Osteoblast (primary cell): ENCODE measurements around the gene ADGRD2. TPM values are rescaled to one million over a fixed set of nuclear protein-coding genes. Genes with fewer than 3 reads are reported as not detected.

Source experiments
- DNase-seq: peaks from one replicate; pipeline ENCODE4 v3.0.0; 2011; ENCODE audit warnings: low spot score, mixed read lengths; ENCODE audit not compliant: insufficient read length; ENCODE audit errors: missing footprints
- H2AFZ ChIP-seq: 2 replicates; pipeline ENCODE4 v1.6.0; 2011; ENCODE audit warnings: mild to moderate bottlenecking, low read length
- H3K27ac ChIP-seq: 2 replicates; pipeline ENCODE4 v1.5.1; 2011; ENCODE audit warnings: mild to moderate bottlenecking, low read depth, low read length, moderate library complexity
- H3K27me3 ChIP-seq: 2 replicates; pipeline ENCODE4 v1.6.0; 2012; ENCODE audit warnings: mild to moderate bottlenecking, control low read depth, inconsistent platforms, low read length, moderate library complexity; ENCODE audit not compliant: insufficient read depth
- H3K36me3 ChIP-seq: 2 replicates; pipeline ENCODE4 v1.5.1; 2011; ENCODE audit warnings: mild to moderate bottlenecking, low read length, control low read depth, moderate library complexity; ENCODE audit not compliant: insufficient read depth
- H3K4me1 ChIP-seq: 2 replicates; pipeline ENCODE4 v1.5.1; 2011; ENCODE audit warnings: mild to moderate bottlenecking, low read length, control low read depth, moderate library complexity; ENCODE audit not compliant: insufficient read depth
- H3K4me2 ChIP-seq: 2 replicates; pipeline ENCODE4 v1.6.0; 2011; ENCODE audit warnings: mild to moderate bottlenecking, low read length; ENCODE audit not compliant: insufficient read depth
- H3K4me3 ChIP-seq: fragments of 200-600 bp; sonication (generic); 3 replicates; pipeline ENCODE4 v1.5.1; 2012; ENCODE audit warnings: mild to moderate bottlenecking, low read length, inconsistent platforms; ENCODE audit not compliant: insufficient read depth
- H3K79me2 ChIP-seq: 2 replicates; pipeline ENCODE4 v1.6.0; 2012; ENCODE audit warnings: mild to moderate bottlenecking, low read length, control low read depth, inconsistent platforms; ENCODE audit not compliant: insufficient read depth
- H3K9me3 ChIP-seq: 2 replicates; pipeline ENCODE4 v1.5.1; 2011; ENCODE audit warnings: low read depth, low read length, control low read depth
- H4K20me1 ChIP-seq: 2 replicates; pipeline ENCODE4 v1.6.0; 2012; ENCODE audit warnings: mild to moderate bottlenecking, low read length, control low read depth; ENCODE audit not compliant: insufficient read depth
- CTCF ChIP-seq: IDR thresholded peaks from 2 replicates; pipeline ENCODE4 v1.5.1; 2011; ENCODE audit warnings: mild to moderate bottlenecking, low read depth, low read length, moderate library complexity; ENCODE audit errors: extremely low read depth
- total RNA-seq: library from RNA; depleted of rRNA; stranded (reverse); fragments of >200 nt; gene quantifications from 2 replicates; pipeline ENCODE4 v1.2.3, GENCODE V29; 2012

Gene ADGRD2
- total RNA-seq, 1 donor = not detected

- Histone ChIP-seq H3K27me3 (no peaks in the 10 kb centered on the region), H3K79me2 (peaks cover 32% of the 10 kb centered on the region), H3K36me3 (peaks cover 36% of the 10 kb centered on the region), H3K9me3 (no peaks in the 10 kb centered on the region), H2AFZ (peak within 1 kb of the TSS; percentile 86), H3K4me2 (peak within 1 kb of the TSS; percentile 92), H4K20me1 (no peaks in the 10 kb centered on the region), H3K27ac (peak within 1 kb of the TSS; percentile 88), H3K4me1 (peaks cover 36% of the 10 kb centered on the region), H3K4me3 (peak within 1 kb of the TSS; percentile 81)
- TF ChIP-seq CTCF = peak; percentile 88
- peak; percentile 93 for DNase-seq
Measured at GRCh38 chr9:124415102-124415851, 35.0 kb upstream of the ADGRD2 start, which contains the start of gene PSMB7. TSS of gene PSMB7 (minus strand) at chr9:124415442. CDS start at chr9:124415425, 17 bp downstream.

GRCh38 chr9:124415852-124416484 is 34.3 kb upstream of the ADGRD2 start:
- H3K36me3 ChIP-seq = peaks cover 29% of the 10 kb centered on the region
- no peak for DNase-seq

GRCh38 chr9:124419832-124420489 is 30.3 kb upstream of the ADGRD2 start:
- Histone ChIP-seq H3K4me1 (no peaks in the 10 kb centered on the region), H2AFZ (peak overlapping the region; percentile 32), H3K79me2 (peaks cover 3% of the 10 kb centered on the region), H3K4me2 (no peak overlapping the region), H3K27me3 (peaks cover 2% of the 10 kb centered on the region), H3K27ac (no peak overlapping the region), H3K36me3 (no peaks in the 10 kb centered on the region), H3K9me3 (no peaks in the 10 kb centered on the region), H3K4me3 (no peak overlapping the region), H4K20me1 (no peaks in the 10 kb centered on the region)
- TF ChIP-seq CTCF = no peak
- peak; percentile 50 for DNase-seq

More at GRCh38 chr9:124415852-124416484, 34.3 kb upstream of the ADGRD2 start:
- H3K4me1 ChIP-seq = peaks cover 30% of the 10 kb centered on the region
- peaks cover 25% of the 10 kb centered on the region for H3K79me2 ChIP-seq
- TF ChIP-seq CTCF = no peak
- no peak overlapping the region for H3K27ac ChIP-seq
- H3K9me3 ChIP-seq = no peaks in the 10 kb centered on the region
- H2AFZ ChIP-seq = peak overlapping the region; percentile 70
- H3K4me2 ChIP-seq = peak overlapping the region; percentile 92
- H4K20me1 ChIP-seq = no peaks in the 10 kb centered on the region
- H3K27me3 ChIP-seq = no peaks in the 10 kb centered on the region
- peak overlapping the region; percentile 81 for H3K4me3 ChIP-seq
